Coronary artery (tissue), 2 donors: ENCODE data around the gene FGGY.
A peak's percentile ranks its signal among the peaks of the same experiment; 100 is the strongest.

Source experiments
- DNase-seq: peaks from one replicate; pipeline ENCODE4 v3.0.0-alpha.2; 2017; ENCODE audit warnings: low spot score
- H3K27ac ChIP-seq, 2 donors: fragments of 200-600 bp; sonication (generic); one replicate each; pipeline ENCODE4 v1.5.1; 2016 to 2019
- H3K4me3 ChIP-seq: fragments of 200-600 bp; sonication (generic); 2 replicates; pipeline ENCODE4 v1.5.1; 2016; ENCODE audit warnings: mild to moderate bottlenecking, moderate library complexity
- CTCF ChIP-seq: fragments of 200-600 bp; sonication (generic); IDR thresholded peaks from one replicate; pipeline ENCODE4 v1.5.1; 2019; ENCODE audit warnings: antibody characterized with exemption

FGGY gene

DNA sequence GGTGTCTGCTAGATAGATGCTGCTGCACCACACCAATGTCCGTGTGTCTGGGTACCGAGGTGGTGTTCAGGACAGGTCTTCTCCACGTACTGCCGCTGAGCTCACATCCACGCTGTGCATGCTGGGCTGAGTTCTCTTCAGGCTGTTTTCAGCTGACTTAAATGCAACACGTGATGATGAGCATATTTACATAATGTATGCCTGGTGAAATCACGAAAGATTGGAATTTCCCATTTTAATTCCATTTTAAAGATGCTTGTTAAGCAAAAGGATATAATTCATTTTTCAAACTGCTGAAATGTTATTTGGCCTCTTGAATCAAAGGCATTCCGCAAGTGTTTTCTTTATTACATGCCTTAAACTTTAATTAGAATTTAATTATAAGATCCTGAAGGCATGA, 107.9 kb downstream of the FGGY start:
- Histone ChIP-seq H3K27ac (no peak overlapping the region), H3K4me3 (no peak overlapping the region)
- no peak for DNase-seq
- no peak for TF ChIP-seq CTCF

GRCh38 chr1:59406437-59407164, 109.7 kb downstream of the FGGY start:
- no peak overlapping the region for H3K27ac ChIP-seq
- H3K4me3 ChIP-seq: no peak overlapping the region
- no peak for TF ChIP-seq CTCF
- DNase-seq: no peak

DNA sequence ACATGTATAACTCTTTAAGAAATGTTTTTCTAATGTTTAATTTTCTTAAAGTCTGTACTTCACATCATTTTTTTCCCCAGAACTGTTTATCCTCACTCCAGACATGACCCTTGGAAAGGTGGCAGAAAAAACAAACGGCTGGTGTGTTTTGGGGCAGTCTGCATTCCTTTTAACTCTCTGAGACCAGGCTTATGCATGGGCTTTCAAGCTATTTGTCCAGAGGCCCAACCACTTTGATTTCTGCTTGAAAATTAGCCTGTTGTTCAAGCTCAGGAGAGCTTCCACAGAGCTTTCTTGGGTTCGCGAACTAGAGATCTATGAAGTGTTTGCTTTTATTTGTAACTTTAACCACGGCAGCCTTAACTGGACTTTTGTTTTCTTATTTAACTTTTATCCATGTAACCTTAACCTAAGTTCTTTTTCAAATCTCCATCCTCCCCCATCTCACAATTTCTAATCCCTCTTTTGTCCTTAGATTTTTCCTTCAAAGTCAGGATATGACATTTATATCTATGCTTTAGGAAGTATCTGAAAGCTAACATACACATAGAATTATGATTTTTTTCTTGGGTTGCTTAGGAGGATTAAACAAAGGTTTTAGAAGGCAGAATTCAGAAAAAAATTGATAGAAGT, 111.8 kb downstream of the FGGY start:
- TF ChIP-seq CTCF: no peak
- H3K27ac ChIP-seq: peak overlapping the region in 1 of 2 donors; percentile 47
- no peak overlapping the region for H3K4me3 ChIP-seq
- DNase-seq: no peak

- DNase-seq: no peak
- TF ChIP-seq CTCF: no peak
- Histone ChIP-seq H3K4me3 (no peak overlapping the region), H3K27ac (no peak overlapping the region)
These were observed 112.7 kb downstream of the FGGY start for GRCh38 chr1:59409549-59409948.

- no peak for TF ChIP-seq CTCF
- no peak overlapping the region for H3K27ac ChIP-seq
- no peak overlapping the region for H3K4me3 ChIP-seq
- DNase-seq: no peak
These were observed 113.1 kb downstream of the FGGY start for GRCh38 chr1:59409986-59410385.

DNA sequence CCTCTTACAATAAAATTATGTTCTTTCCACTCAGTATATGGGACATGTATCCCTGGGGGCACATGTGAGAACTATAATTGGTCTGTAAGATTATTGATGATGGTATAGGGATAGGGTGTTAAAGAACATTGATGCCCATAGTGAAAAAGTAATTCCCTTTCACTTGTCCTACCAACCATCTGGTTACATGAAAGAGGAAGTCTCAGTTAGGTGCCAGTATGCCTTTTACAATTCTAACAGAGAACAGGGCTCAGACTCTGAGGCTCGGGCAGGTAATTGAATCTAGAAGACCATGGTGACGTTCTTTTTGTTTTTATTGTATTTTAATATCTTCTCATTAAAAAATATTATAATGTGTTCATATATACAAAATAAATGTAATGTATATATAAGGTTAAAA, 113.6 kb downstream of the FGGY start:
- no peak for DNase-seq
- H3K27ac ChIP-seq: no peak overlapping the region
- TF ChIP-seq CTCF: no peak
- H3K4me3 ChIP-seq: no peak overlapping the region

- Histone ChIP-seq H3K4me3 (no peak overlapping the region), H3K27ac (no peak overlapping the region)
- no peak for TF ChIP-seq CTCF
- no peak for DNase-seq
These were observed 114.3 kb downstream of the FGGY start for GRCh38 chr1:59411147-59411546.
